Measurements from ENCODE around the gene LMX1A.

Gene LMX1A

GRCh38 chr1:165316153-165316772 is 40.3 kb downstream of the LMX1A start:
- DNase-seq, result no peak

GRCh38 chr1:165315481-165315880 is 41.0 kb downstream of the LMX1A start:
- DNase-seq, result no peak

GRCh38 chr1:165313903-165314302 is 42.6 kb downstream of the LMX1A start:
- DNase-seq, result no peak

GRCh38 chr1:165312591-165312990 is 43.9 kb downstream of the LMX1A start:
- no peak for DNase-seq

- no peak for DNase-seq
Measured at GRCh38 chr1:165306543-165307434, 49.7 kb downstream of the LMX1A start.

- DNase-seq, result no peak
Measured at GRCh38 chr1:165303386-165303785, 53.1 kb downstream of the LMX1A start.

- no peak for DNase-seq
Measured at GRCh38 chr1:165300400-165300903, 56.1 kb downstream of the LMX1A start.

GRCh38 chr1:165298203-165298820 is 58.2 kb downstream of the LMX1A start:
- DNase-seq, result no peak

GRCh38 chr1:165296205-165296604 is 60.3 kb downstream of the LMX1A start:
- DNase-seq, result no peak

- DNase-seq, result no peak
Measured at GRCh38 chr1:165290148-165290547, 66.4 kb downstream of the LMX1A start.

GRCh38 chr1:165289556-165289955 is 67.0 kb downstream of the LMX1A start:
- no peak for DNase-seq

- no peak for DNase-seq
Measured at GRCh38 chr1:165288350-165289120, 68.0 kb downstream of the LMX1A start.

GRCh38 chr1:165287781-165288180 is 68.7 kb downstream of the LMX1A start:
- no peak for DNase-seq

- DNase-seq, result no peak
Measured at GRCh38 chr1:165287329-165287728, 69.2 kb downstream of the LMX1A start.

GRCh38 chr1:165284454-165284853 is 72.1 kb downstream of the LMX1A start:
- no peak for DNase-seq

GRCh38 chr1:165281207-165281901 is 75.2 kb downstream of the LMX1A start:
- no peak for DNase-seq

- DNase-seq, result no peak
Measured at GRCh38 chr1:165279882-165280281, 76.6 kb downstream of the LMX1A start.

GRCh38 chr1:165276314-165276713 is 80.2 kb downstream of the LMX1A start:
- no peak for DNase-seq

- no peak for DNase-seq
Measured at GRCh38 chr1:165265196-165265838, 91.2 kb downstream of the LMX1A start.

- DNase-seq, result no peak
Measured at GRCh38 chr1:165259706-165260428, 96.6 kb downstream of the LMX1A start.

- no peak for DNase-seq
Measured at GRCh38 chr1:165259236-165259635, 97.3 kb downstream of the LMX1A start.

All from activated effector memory CD4-positive, alpha-beta T cell treated with Interleukin-2 at 50 U/mL for 16 hours (primary cell).